ENCODE data around the gene TMEM121. TPM values are rescaled to one million over a fixed set of nuclear protein-coding genes. Genes with fewer than 3 reads are reported as not detected.
"Not testable (repeated sequence)": the region's sequence is repeated elsewhere in the genome, so short reads cannot be mapped to it uniquely, and the experiment has no call there.

The TMEM121 gene
- total RNA-seq, 4 donors from 2014 or later: 1.7 to 4.2 (median 2.7) TPM

GRCh38 chr14:105537580-105538474 is 11.4 kb downstream of the TMEM121 start:
- WGBS: 35% methylated on average over 10 of the region's 30 CpGs
- Histone ChIP-seq H3K36me3 (no peaks in the 10 kb centered on the region), H3K27ac (no peak overlapping the region), H3K27me3 (peaks cover 36% of the 10 kb centered on the region), H3K4me1 (peaks cover 6% of the 10 kb centered on the region), H3K4me3 (no peak overlapping the region), H3K9me3 (no peaks in the 10 kb centered on the region)
- peak in 1 of 2 donors; percentile 74 for DNase-seq (ENCODE audit: low spot score in 2 of 2)
- peak; percentile 63 to 99 for TF ChIP-seq CTCF (IDR thresholded peaks at IDR 0.05)
- TF ChIP-seq EP300 (IDR thresholded peaks at IDR 0.05): no peak
- no peak for TF ChIP-seq POLR2A (IDR thresholded peaks at IDR 0.05)
- TF ChIP-seq POLR2AphosphoS5 (IDR thresholded peaks at IDR 0.05): no peak

- 82% methylated on average over 23 of the region's 23 CpGs for WGBS
- peaks cover 36% of the 10 kb centered on the region for H3K27me3 ChIP-seq
- H3K9me3 ChIP-seq: peaks cover 4% of the 10 kb centered on the region
- no peak for DNase-seq (ENCODE audit: low spot score in 2 of 2)
- H3K36me3 ChIP-seq: no peaks in the 10 kb centered on the region
- TF ChIP-seq POLR2A (IDR thresholded peaks at IDR 0.05) (no peak), CTCF (IDR thresholded peaks at IDR 0.05) (no peak), POLR2AphosphoS5 (IDR thresholded peaks at IDR 0.05) (no peak), EP300 (IDR thresholded peaks at IDR 0.05) (no peak)
- H3K4me1 ChIP-seq: peaks cover 6% of the 10 kb centered on the region
- no peak overlapping the region for H3K27ac ChIP-seq
- no peak overlapping the region for H3K4me3 ChIP-seq
Observed at GRCh38 chr14:105538481-105539049, 12.2 kb downstream of the TMEM121 start.

- TF ChIP-seq EP300 (IDR thresholded peaks at IDR 0.05): no peak
- TF ChIP-seq POLR2AphosphoS5 (IDR thresholded peaks at IDR 0.05): no peak
- no peak for TF ChIP-seq CTCF (IDR thresholded peaks at IDR 0.05)
- no peak for TF ChIP-seq POLR2A (IDR thresholded peaks at IDR 0.05)
- 89% methylated on average over 7 of the region's 9 CpGs for WGBS
- DNase-seq (ENCODE audit: low spot score in 2 of 2): no peak
Observed at GRCh38 chr14:105540811-105541210, 14.4 kb downstream of the TMEM121 start.

GRCh38 chr14:105541218-105541875 is 15.0 kb downstream of the TMEM121 start:
- 86% methylated on average over 19 of the region's 19 CpGs for WGBS

More at GRCh38 chr14:105540811-105541210, 14.4 kb downstream of the TMEM121 start:
- Histone ChIP-seq H3K4me1 (peaks cover 6% of the 10 kb centered on the region), H3K27me3 (peaks cover 30% of the 10 kb centered on the region), H3K4me3 (no peak overlapping the region), H3K36me3 (no peaks in the 10 kb centered on the region), H3K27ac (no peak overlapping the region), H3K9me3 (peaks cover 5% of the 10 kb centered on the region)

GRCh38 chr14:105545676-105546075 is 19.3 kb downstream of the TMEM121 start:
- H3K36me3 ChIP-seq; H3K27me3 ChIP-seq; H3K27ac ChIP-seq; H3K9me3 ChIP-seq; DNase-seq (ENCODE audit: low spot score in 2 of 2); H3K4me3 ChIP-seq; H3K4me1 ChIP-seq: not testable (repeated sequence)
- WGBS: 80% methylated on average over 1 of the region's 1 CpG

More at GRCh38 chr14:105541218-105541875, 15.0 kb downstream of the TMEM121 start:
- H3K27ac ChIP-seq: no peak overlapping the region
- H3K9me3 ChIP-seq: peaks cover 5% of the 10 kb centered on the region
- DNase-seq (ENCODE audit: low spot score in 2 of 2): no peak
- peaks cover 24% of the 10 kb centered on the region for H3K27me3 ChIP-seq
- H3K4me3 ChIP-seq: no peak overlapping the region
- peaks cover 6% of the 10 kb centered on the region for H3K4me1 ChIP-seq
- no peaks in the 10 kb centered on the region for H3K36me3 ChIP-seq
- TF ChIP-seq EP300 (IDR thresholded peaks at IDR 0.05) (no peak), POLR2AphosphoS5 (IDR thresholded peaks at IDR 0.05) (no peak), POLR2A (IDR thresholded peaks at IDR 0.05) (no peak), CTCF (IDR thresholded peaks at IDR 0.05) (no peak)

GRCh38 chr14:105546410-105546809 is 20.0 kb downstream of the TMEM121 start:
- not testable (repeated sequence) for H3K36me3 ChIP-seq; H3K4me3 ChIP-seq; H3K27me3 ChIP-seq; H3K9me3 ChIP-seq; DNase-seq (ENCODE audit: low spot score in 2 of 2); H3K4me1 ChIP-seq; H3K27ac ChIP-seq
- WGBS: no CpG with 5 or more reads among the region's 20 CpGs

GRCh38 chr14:105547072-105547471 is 20.7 kb downstream of the TMEM121 start:
- 93% methylated on average over 9 of the region's 24 CpGs for WGBS

More at GRCh38 chr14:105547072-105547471, 20.7 kb downstream of the TMEM121 start:
- not testable (repeated sequence) for H3K9me3 ChIP-seq; H3K4me1 ChIP-seq; H3K4me3 ChIP-seq; DNase-seq (ENCODE audit: low spot score in 2 of 2); H3K27me3 ChIP-seq; H3K36me3 ChIP-seq; H3K27ac ChIP-seq
